Activated CD4-positive, alpha-beta memory T cell treated with anti-CD3 and anti-CD28 coated beads for 36 hours (primary cell): ENCODE data around the gene BCR. TPM values are rescaled to one million over a fixed set of nuclear protein-coding genes. Genes with fewer than 3 reads are reported as not detected.

Experiments
- CTCF ChIA-PET: fragments of 350-600 bp; sonication (Branson Sonifier 250); formaldehyde crosslinking; loops from one replicate; lab custom pipeline; 2021; ENCODE audit warnings: antibody characterized with exemption, inconsistent platforms; lab: Charles Lee
- POLR2A ChIA-PET: fragments of 350-600 bp; sonication (Branson Sonifier 250); formaldehyde crosslinking; loops from one replicate; lab custom pipeline; 2021; ENCODE audit warnings: antibody characterized with exemption; lab: Charles Lee
- DNase-seq: peaks from one replicate; pipeline ENCODE4 v3.0.0-alpha.2; 2020
- H3K27ac Mint-ChIP-seq: one replicate; pipeline ENCODE4 v1.8.0; 2021; ENCODE audit warnings: mixed read lengths
- H3K27me3 Mint-ChIP-seq: one replicate; pipeline ENCODE4 v1.8.0; 2021; ENCODE audit warnings: mixed read lengths
- H3K36me3 Mint-ChIP-seq: one replicate; pipeline ENCODE4 v1.8.0; 2021; ENCODE audit warnings: mixed read lengths
- H3K4me1 Mint-ChIP-seq: one replicate; pipeline ENCODE4 v1.8.0; 2021; ENCODE audit warnings: low read depth, mixed read lengths
- H3K4me3 Mint-ChIP-seq: one replicate; pipeline ENCODE4 v1.8.0; 2021; ENCODE audit warnings: mild to moderate bottlenecking, mixed read lengths
- H3K9me3 Mint-ChIP-seq: one replicate; pipeline ENCODE4 v1.8.0; 2021; ENCODE audit warnings: mixed read lengths
- intact Hi-C: fragments of 100-400 bp; cut with micrococcal nuclease; formaldehyde crosslinking; loops from one replicate; pipeline ENCODE4 v1.15.1; 2023
- total RNA-seq, 2 experiments: library from RNA; stranded (reverse); gene quantifications; one replicate each; pipeline ENCODE4 v1.2.3, GENCODE V29; 2021

BCR gene
- total RNA-seq, 2 experiments from 2014 or later, result 60.4 to 69.0 TPM

DNA sequence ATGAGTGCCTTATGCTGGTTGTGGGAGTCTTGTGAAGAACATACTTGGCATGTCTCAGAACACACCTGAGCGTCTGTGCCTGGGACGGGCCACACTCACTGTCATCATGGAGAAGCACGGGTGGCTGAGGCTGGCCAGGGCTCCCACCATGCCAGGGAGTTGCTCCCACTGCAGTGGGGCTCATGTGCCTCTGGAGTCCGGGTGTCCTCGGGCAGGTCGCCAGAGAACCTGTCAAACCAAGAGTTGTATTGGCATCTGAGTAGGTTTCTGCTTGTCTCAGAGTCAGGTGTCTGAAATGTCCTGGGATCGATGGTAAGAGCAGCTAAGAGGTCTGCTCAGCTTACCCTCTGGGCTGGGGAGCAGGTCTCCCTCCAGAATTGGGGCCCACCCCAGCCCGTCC, 92.1 kb downstream of the BCR start:
- H3K27ac Mint-ChIP-seq, result no peak overlapping the region
- CTCF ChIA-PET, result interaction anchor here (0.6 to 3.4 kb wide), 5 partner anchors 10 to 94 kb away, joined by 3 to 9 read pairs (median 3); no protein-coding TSS in a partner anchor

DNA sequence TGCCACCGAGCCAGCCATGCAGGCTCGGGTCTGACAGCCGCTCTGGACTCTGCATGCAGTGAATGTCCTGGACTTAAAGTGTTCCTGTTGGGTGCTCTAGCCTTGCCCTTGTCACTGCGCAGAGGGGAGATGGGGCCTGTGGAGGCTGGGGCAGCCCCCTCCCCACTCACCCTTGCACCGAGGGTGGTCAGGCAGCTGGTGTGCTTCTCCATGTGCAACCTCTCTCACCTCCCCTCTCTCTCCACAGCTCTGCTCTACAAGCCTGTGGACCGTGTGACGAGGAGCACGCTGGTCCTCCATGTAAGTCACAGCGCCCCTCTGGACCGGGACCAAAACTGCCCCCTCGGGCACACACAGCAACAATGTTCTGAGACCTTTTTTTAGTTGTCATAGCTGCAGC, 92.5 kb downstream of the BCR start:
- DNase-seq, result no peak
- Mint-ChIP-seq H3K4me3 (no peak overlapping the region), H3K4me1 (peaks cover 8% of the 10 kb centered on the region), H3K27ac (no peak overlapping the region), H3K9me3 (no peaks in the 10 kb centered on the region), H3K27me3 (no peaks in the 10 kb centered on the region), H3K36me3 (peaks cover 12% of the 10 kb centered on the region)
- intact Hi-C loops, result no loop called here
- POLR2A ChIA-PET, result no interaction called here
- CTCF ChIA-PET, result interaction anchor here (0.6 to 3.4 kb wide), 4 partner anchors 18 to 95 kb away, joined by 3 to 9 read pairs (median 3); no protein-coding TSS in a partner anchor

More for the DNA sequence above, 92.1 kb downstream of the BCR start:
- POLR2A ChIA-PET, result no interaction called here
- Mint-ChIP-seq H3K4me1 (peaks cover 6% of the 10 kb centered on the region), H3K4me3 (no peak overlapping the region), H3K9me3 (no peaks in the 10 kb centered on the region), H3K36me3 (peaks cover 12% of the 10 kb centered on the region), H3K27me3 (no peaks in the 10 kb centered on the region)
- intact Hi-C loops, result no loop called here
- DNase-seq, result no peak

DNA sequence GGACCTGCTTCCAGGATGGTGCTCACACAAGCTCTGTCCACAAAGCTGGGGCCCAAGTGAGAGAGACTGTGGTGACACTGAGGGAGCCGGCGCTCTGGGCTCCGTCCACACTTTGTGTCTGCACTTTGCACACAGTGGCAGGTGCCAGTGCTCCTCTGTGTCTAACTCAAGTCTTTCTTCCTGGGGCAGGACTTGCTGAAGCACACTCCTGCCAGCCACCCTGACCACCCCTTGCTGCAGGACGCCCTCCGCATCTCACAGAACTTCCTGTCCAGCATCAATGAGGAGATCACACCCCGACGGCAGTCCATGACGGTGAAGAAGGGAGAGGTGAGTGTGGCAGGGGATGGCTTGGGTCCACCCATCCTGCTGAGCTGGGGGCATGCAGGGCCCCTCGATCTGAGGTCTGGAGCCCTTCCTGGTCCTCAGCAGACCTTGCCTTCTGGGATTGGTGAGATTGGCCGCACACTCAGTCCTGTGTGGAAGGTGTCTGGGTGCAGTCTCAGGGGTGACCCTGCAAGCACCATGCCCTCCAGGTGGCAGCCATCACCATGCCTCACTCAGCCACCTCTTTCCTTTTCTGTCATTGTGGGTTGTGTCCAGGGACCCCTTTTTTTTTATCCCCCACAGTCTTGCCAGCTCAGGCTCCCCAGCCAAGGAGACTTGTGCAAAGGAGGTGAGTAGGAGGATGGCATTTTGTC, 93.3 kb downstream of the BCR start:
- ChIA-PET CTCF (interaction anchor here (1.2 kb wide), 1 partner anchor 95 kb away, joined by 3 read pairs; no protein-coding TSS in a partner anchor), POLR2A (no interaction called here)
- Mint-ChIP-seq H3K4me3 (no peak overlapping the region), H3K9me3 (no peaks in the 10 kb centered on the region), H3K4me1 (peaks cover 10% of the 10 kb centered on the region), H3K36me3 (peaks cover 12% of the 10 kb centered on the region), H3K27ac (no peak overlapping the region), H3K27me3 (no peaks in the 10 kb centered on the region)
- intact Hi-C loops, result no loop called here
- no peak for DNase-seq

DNA sequence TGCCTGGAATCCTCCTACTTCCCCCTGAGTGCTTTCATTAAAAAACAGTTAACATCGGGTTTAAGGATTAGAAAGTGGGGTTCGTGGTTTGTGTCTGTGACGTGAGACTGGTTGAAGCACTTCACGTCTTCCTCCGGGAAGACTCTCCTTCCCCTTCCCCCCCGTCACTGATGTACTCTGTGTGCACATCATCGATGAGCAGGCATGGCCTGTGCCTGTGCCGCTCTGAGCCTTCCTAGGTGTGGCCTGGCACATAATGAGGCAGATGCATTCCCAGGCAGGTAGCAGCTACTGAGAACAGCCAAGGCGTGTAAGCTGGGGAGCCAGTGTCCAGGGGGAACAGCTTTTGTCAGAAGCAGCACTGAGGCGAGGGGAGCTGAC, 93.8 kb downstream of the BCR start:
- Mint-ChIP-seq H3K36me3 (peaks cover 10% of the 10 kb centered on the region), H3K4me1 (peaks cover 13% of the 10 kb centered on the region), H3K9me3 (no peaks in the 10 kb centered on the region), H3K27ac (no peak overlapping the region), H3K27me3 (no peaks in the 10 kb centered on the region), H3K4me3 (no peak overlapping the region)
- CTCF ChIA-PET, result no interaction called here
- POLR2A ChIA-PET, result no interaction called here
- no peak for DNase-seq
- intact Hi-C loops, result no loop called here

DNA sequence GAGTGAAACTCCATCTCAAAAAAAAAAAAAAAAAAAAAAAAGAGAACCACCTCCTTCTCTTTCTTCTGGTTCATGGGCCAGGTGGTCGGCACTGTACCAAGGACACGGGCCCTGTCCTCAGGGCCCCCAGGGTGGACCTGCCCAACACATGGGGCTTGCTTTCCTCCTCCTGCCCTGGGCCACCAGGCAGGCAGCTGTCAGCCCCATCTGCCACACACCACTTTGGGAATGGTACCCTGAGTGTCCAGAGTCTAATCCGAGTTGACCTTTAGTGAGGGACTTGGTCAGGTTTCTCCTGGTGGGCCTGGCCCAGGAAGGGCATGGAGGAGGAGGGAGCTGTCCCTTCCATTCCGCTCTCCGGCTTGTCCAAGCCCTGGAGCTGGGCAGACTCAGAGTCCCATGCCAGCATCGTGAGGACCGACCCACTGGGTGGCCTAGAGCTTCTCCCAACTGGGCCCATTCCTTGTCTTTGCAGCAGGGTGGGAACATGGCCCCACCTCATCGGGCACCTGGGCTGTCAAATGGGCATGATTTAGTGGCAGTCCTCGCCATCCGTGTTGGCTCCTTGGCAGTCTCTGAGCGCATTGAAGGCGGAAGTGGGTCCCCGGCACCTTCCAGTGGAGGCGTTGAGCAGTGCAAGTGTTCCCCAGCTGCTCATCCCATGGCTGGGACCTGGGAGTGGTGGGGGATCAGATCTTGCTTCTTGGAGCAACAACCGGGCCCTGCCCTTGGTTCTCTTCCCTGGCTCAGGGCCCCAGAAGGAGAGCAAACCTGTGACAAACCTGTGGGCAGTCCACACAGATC, 94.8 kb downstream of the BCR start:
- peaks cover 10% of the 10 kb centered on the region for H3K36me3 Mint-ChIP-seq
- POLR2A ChIA-PET, result no interaction called here
- no peak overlapping the region for H3K4me3 Mint-ChIP-seq
- no peak overlapping the region for H3K27ac Mint-ChIP-seq
- no peak for DNase-seq
- H3K4me1 Mint-ChIP-seq, result peaks cover 22% of the 10 kb centered on the region
- CTCF ChIA-PET, result interaction anchor here (2.1 kb wide), 1 partner anchor 15 kb away, joined by 9 read pairs; no protein-coding TSS in a partner anchor
- H3K27me3 Mint-ChIP-seq, result no peaks in the 10 kb centered on the region
- intact Hi-C loops, result no loop called here
- no peaks in the 10 kb centered on the region for H3K9me3 Mint-ChIP-seq

DNA sequence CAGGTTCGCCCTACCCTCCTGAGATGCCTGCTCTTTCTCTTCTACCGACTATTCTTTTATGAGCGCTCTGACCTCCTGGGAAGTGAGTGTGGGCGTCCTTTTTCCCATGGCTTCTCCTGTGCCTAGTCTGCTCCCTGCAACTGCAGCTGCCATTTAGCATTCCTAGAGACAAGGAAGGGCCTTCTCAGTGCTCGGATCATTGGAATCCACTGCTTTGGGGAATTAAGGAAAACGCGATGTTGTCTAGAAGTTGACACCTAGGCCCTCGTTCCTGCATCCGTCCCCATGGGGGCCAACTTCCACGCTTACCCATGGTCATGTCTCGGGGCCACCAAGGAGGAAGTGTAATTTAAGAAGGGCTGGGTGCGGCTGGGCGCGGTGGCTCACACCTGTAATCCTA, 95.4 kb downstream of the BCR start:
- DNase-seq, result no peak
- Mint-ChIP-seq H3K27me3 (no peaks in the 10 kb centered on the region), H3K4me3 (no peak overlapping the region), H3K4me1 (peaks cover 29% of the 10 kb centered on the region), H3K9me3 (no peaks in the 10 kb centered on the region), H3K36me3 (peaks cover 9% of the 10 kb centered on the region), H3K27ac (no peak overlapping the region)
- intact Hi-C loops, result no loop called here
- POLR2A ChIA-PET, result no interaction called here
- CTCF ChIA-PET, result interaction anchor here (2.1 kb wide), 1 partner anchor 15 kb away, joined by 9 read pairs; no protein-coding TSS in a partner anchor

DNA sequence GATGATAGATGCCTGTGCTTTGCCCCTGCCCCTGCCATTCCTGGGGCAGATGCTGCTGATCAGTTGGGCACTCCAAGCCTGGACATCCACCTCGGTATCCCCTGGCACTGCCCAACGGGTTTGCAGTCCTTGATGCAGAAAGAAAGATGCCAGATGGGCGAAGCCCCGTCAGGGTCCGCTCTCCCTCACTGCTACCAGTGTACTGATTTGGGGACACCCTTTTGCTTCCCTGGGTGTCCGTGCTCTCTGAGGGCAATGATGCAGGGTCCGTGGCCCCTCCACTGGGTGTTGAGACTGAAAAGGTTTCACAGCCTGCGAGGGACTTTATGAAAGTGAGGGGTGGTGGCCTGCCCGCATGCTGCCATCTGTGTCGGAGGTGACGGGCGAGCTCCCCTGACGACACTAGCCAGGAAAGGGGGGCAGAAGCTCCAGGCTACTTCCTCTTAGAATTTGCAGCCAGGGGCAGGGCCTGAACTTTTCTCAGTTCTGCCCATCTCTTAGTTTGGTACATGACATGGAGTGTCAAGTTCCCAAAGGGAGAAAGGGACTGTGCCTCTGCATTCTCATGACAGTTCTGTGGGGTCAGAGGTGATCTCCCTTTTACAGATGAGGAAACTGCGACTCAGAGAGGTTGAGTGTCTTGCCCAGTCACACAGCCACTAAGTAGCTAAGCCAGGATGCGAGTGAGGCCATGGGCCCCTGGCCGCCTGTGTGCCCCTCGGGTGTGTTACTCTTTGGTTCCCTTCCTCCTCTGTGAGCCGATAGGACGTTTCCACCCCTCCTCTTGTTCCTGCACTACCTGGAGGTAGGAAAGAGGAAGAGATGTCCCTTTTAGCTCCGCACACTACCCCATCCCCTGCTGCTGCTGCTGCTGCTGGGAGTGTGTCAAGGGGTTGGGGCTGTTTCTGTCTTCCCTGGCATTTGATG, 96.6 kb downstream of the BCR start:
- DNase-seq, result peak; percentile 21
- intact Hi-C loops, result no loop called here
- Mint-ChIP-seq H3K4me1 (peaks cover 33% of the 10 kb centered on the region), H3K27ac (peak overlapping the region; percentile 44), H3K9me3 (no peaks in the 10 kb centered on the region), H3K36me3 (peaks cover 10% of the 10 kb centered on the region), H3K4me3 (no peak overlapping the region), H3K27me3 (no peaks in the 10 kb centered on the region)
- POLR2A ChIA-PET, result no interaction called here
- CTCF ChIA-PET, result interaction anchor here (1.2 to 2.3 kb wide), 4 partner anchors 13 to 103 kb away, joined by 4 to 19 read pairs (median 8); no protein-coding TSS in a partner anchor

DNA sequence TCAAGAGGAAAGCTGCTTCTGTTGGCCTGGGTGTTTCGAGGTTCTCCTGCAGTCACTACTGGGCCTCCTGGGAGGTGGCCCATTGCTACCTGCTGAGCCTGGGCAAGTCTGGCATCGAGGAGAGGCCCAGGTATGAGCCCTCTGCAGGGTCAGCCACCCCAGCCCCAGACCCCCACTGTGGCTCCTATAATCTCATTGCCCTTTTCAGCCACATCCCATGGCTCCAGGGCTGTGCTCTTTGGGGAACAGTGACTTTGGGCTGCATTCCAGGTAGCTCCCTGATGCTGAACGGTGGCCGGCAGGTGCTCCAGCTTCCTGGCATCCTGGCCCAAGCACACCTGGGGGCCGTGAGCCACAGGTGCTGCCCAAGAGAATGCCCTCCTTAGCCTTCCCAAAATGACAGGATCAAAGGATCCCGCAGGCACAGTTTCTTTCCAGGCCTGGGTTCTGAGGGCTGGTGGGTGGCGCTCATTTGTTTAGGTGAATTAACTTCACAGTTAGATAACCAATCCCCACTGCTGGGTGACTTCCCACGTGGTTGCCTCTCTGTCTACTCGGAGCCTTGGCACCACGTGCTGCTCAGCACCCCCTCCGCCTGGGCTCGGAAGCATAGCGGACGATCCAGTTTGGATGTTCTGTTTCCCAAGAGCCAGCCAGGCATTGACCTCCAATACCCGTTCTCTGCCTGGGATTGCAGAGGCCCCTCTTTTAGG, 97.4 kb downstream of the BCR start:
- peaks cover 35% of the 10 kb centered on the region for H3K4me1 Mint-ChIP-seq
- peak overlapping the region; percentile 44 for H3K27ac Mint-ChIP-seq
- H3K27me3 Mint-ChIP-seq, result no peaks in the 10 kb centered on the region
- no peak for DNase-seq
- no peaks in the 10 kb centered on the region for H3K9me3 Mint-ChIP-seq
- no peak overlapping the region for H3K4me3 Mint-ChIP-seq
- intact Hi-C loops, result no loop called here
- POLR2A ChIA-PET, result interaction anchor here (1.2 kb wide), 1 partner anchor 35 kb away, joined by 6 read pairs; no protein-coding TSS in a partner anchor
- H3K36me3 Mint-ChIP-seq, result peaks cover 10% of the 10 kb centered on the region
- CTCF ChIA-PET, result interaction anchor here (1.2 to 2.3 kb wide), 3 partner anchors 13 to 104 kb away, joined by 4 to 19 read pairs (median 6); no protein-coding TSS in a partner anchor

DNA sequence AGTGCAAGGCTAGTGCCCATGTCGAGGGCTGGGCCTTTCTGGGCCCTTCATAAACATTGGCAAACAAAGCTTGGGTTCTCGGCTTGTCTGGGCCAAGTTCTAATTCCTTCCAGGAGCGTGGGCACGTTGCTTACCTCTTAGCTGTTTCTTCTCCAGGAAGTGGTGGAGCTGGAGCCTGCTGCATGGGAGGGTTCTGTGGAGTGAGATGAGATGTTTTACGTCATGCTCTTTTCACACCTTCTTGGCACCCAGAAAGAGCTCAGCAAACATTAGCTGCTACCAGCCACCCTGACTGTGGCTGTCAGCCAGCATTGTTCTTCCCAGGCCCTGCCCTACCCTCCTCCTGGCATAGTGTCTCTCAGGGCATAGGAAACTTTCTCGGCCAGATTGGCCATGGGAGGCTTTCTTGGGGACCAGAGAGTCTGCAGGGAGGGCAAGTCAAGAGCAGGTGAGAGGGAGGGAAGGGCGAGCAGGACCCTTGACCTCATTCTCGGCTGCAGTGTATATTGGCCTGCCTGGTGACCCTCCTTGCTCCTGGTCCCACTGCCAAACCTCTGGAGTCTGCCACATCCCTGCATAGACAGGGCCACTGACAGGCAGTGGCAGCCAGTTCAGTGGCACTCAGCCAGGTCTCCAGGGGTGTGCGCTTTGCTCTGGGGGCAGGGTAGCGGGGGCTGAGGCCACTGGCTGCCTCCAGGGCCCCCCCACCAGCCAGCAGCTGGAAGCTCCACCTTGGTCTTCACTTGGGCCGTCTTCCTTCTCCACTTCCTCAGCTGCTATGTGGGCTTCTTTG, 98.8 kb downstream of the BCR start:
- intact Hi-C loops, result no loop called here
- ChIA-PET POLR2A (interaction anchor here (1.2 kb wide), 1 partner anchor 36 kb away, joined by 6 read pairs; no protein-coding TSS in a partner anchor), CTCF (interaction anchor here (1.0 to 5.1 kb wide), 3 partner anchors 11 to 102 kb away, joined by 5 to 309 read pairs (median 19); partner anchors contain the start of gene BCR)
- peak; percentile 53 for DNase-seq
- H3K4me1 Mint-ChIP-seq, result peaks cover 35% of the 10 kb centered on the region
- H3K27me3 Mint-ChIP-seq, result no peaks in the 10 kb centered on the region
- no peak overlapping the region for H3K4me3 Mint-ChIP-seq
- H3K9me3 Mint-ChIP-seq, result no peaks in the 10 kb centered on the region
- peak overlapping the region; percentile 72 for H3K27ac Mint-ChIP-seq
- H3K36me3 Mint-ChIP-seq, result peaks cover 8% of the 10 kb centered on the region

DNA sequence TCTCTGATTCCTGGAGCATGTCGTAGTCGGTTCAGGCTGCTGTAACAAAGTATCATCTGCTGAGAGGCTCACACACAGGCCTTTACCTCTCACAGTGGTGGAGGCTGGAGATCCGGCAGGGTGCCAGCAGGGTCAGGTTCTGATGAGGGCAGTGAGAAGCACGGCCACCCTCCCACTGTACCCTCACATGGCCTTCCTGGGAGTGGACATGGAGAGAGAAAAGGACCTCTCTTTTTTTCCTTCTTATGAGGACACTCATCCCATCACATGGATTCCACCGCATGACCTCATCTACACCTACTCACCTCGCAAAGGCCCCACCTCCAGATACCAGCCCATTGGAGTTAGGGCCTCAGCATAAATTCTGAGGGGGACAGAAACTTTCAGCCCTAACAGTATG, 99.5 kb downstream of the BCR start:
- peaks cover 11% of the 10 kb centered on the region for H3K36me3 Mint-ChIP-seq
- peak; percentile 25 for DNase-seq
- no peaks in the 10 kb centered on the region for H3K27me3 Mint-ChIP-seq
- no peak overlapping the region for H3K4me3 Mint-ChIP-seq
- ChIA-PET CTCF (interaction anchor here (1.5 to 5.1 kb wide), 2 partner anchors 41 to 103 kb away, joined by 3 to 309 read pairs; partner anchors contain the start of gene BCR), POLR2A (no interaction called here)
- intact Hi-C loops, result loop anchor here (5.0 kb wide), 2 partner anchors 37 to 322 kb away; no protein-coding TSS in a partner anchor
- H3K27ac Mint-ChIP-seq, result peak overlapping the region; percentile 72
- H3K9me3 Mint-ChIP-seq, result no peaks in the 10 kb centered on the region
- H3K4me1 Mint-ChIP-seq, result peaks cover 35% of the 10 kb centered on the region
